Activated CD8-positive, alpha-beta memory T cell treated with anti-CD3 and anti-CD28 coated beads, Interleukin-2, amount 50 U/mL, for 24 hours (primary cell): ENCODE data around the gene TREML2.
"Not testable (repeated sequence)": the region's sequence is repeated elsewhere in the genome, so short reads cannot be mapped to it uniquely, and the experiment has no call there.

Experiments
- DNase-seq: peaks from one replicate; pipeline ENCODE4 v3.0.0-alpha.2; 2020; ENCODE audit errors: extremely low read depth

The TREML2 gene

GRCh38 chr6:41200901-41201763 lies at the start of gene TREML2:
Gene TREML2, minus strand, starts transcription at chr6:41201149. Its CDS starts 141 bp downstream, at chr6:41201008.
- DNase-seq: no peak

- no peak for DNase-seq
Measured at GRCh38 chr6:41247882-41248705, 47.1 kb upstream of the TREML2 start.

GRCh38 chr6:41247288-41247865 lies 46.4 kb upstream of the TREML2 start:
- DNase-seq: no peak

- not testable (repeated sequence) for DNase-seq
Measured at GRCh38 chr6:41246529-41246928, 45.6 kb upstream of the TREML2 start.

- DNase-seq: no peak
Measured at GRCh38 chr6:41239467-41240159, 38.7 kb upstream of the TREML2 start.

- DNase-seq: no peak
Measured at GRCh38 chr6:41237128-41237527, 36.2 kb upstream of the TREML2 start.

GRCh38 chr6:41236276-41236675 lies 35.3 kb upstream of the TREML2 start:
- no peak for DNase-seq

GRCh38 chr6:41232667-41233066 lies 31.7 kb upstream of the TREML2 start:
- DNase-seq: no peak

- no peak for DNase-seq
Measured at GRCh38 chr6:41231246-41231645, 30.3 kb upstream of the TREML2 start.

GRCh38 chr6:41229721-41230120 lies 28.8 kb upstream of the TREML2 start:
- DNase-seq: no peak

GRCh38 chr6:41228616-41229015 lies 27.7 kb upstream of the TREML2 start:
- no peak for DNase-seq

- DNase-seq: no peak
Measured at GRCh38 chr6:41228096-41228495, 27.1 kb upstream of the TREML2 start, which contains the start of gene TREML4. Gene TREML4, plus strand, starts transcription at chr6:41228349. Its CDS starts 79 bp downstream, at chr6:41228428.

- no peak for DNase-seq
Measured at GRCh38 chr6:41226752-41227151, 25.8 kb upstream of the TREML2 start.

GRCh38 chr6:41224800-41225199 lies 23.9 kb upstream of the TREML2 start:
- DNase-seq: no peak

GRCh38 chr6:41222513-41222912 lies 21.6 kb upstream of the TREML2 start:
- DNase-seq: no peak

GRCh38 chr6:41222045-41222444 lies 21.1 kb upstream of the TREML2 start:
- DNase-seq: no peak

- no peak for DNase-seq
Measured at GRCh38 chr6:41216616-41217015, 15.7 kb upstream of the TREML2 start.

GRCh38 chr6:41215777-41216176 lies 14.8 kb upstream of the TREML2 start:
- no peak for DNase-seq

GRCh38 chr6:41214559-41215238 lies 13.8 kb upstream of the TREML2 start:
- no peak for DNase-seq

- DNase-seq: no peak
Measured at GRCh38 chr6:41209547-41210320, 8.8 kb upstream of the TREML2 start.
